Measurements from ENCODE around the gene KASH5.

KASH5 gene

GRCh38 chr19:49421878-49422202 lies 33.8 kb downstream of the KASH5 start:
- peaks cover 10% of the 10 kb centered on the region for H3K4me1 ChIP-seq (ENCODE audit: control insufficient read depth, insufficient read depth, low read length)
- peaks cover 24% of the 10 kb centered on the region for H3K27me3 ChIP-seq (ENCODE audit: control insufficient read depth, insufficient read depth, low read length)
- no CpG with 5 or more reads among the region's 3 CpGs for WGBS (ENCODE audit: insufficient coverage, insufficient read length)

GRCh38 chr19:49422407-49423070 lies 34.5 kb downstream of the KASH5 start:
- no CpG with 5 or more reads among the region's 58 CpGs for WGBS (ENCODE audit: insufficient coverage, insufficient read length)
- Histone ChIP-seq H3K27me3 (ENCODE audit: control insufficient read depth, insufficient read depth, low read length) (peaks cover 24% of the 10 kb centered on the region), H3K4me3 (ENCODE audit: low read length) (peak overlapping the region; percentile 28; the same call in 1 of the 2 replicates), H3K9me3 (ENCODE audit: control insufficient read depth, insufficient read depth, low read length) (no peaks in the 10 kb centered on the region), H3K27ac (ENCODE audit: low read length) (no peak overlapping the region), H3K36me3 (ENCODE audit: control insufficient read depth, insufficient read depth, low read length) (no peaks in the 10 kb centered on the region), H3K4me1 (ENCODE audit: control insufficient read depth, insufficient read depth, low read length) (peaks cover 10% of the 10 kb centered on the region)
- DNase-seq (ENCODE audit: low read depth, low spot score), result no peak

More at GRCh38 chr19:49421878-49422202, 33.8 kb downstream of the KASH5 start:
- no peaks in the 10 kb centered on the region for H3K36me3 ChIP-seq (ENCODE audit: control insufficient read depth, insufficient read depth, low read length)
- no peaks in the 10 kb centered on the region for H3K9me3 ChIP-seq (ENCODE audit: control insufficient read depth, insufficient read depth, low read length)
- no peak for DNase-seq (ENCODE audit: low read depth, low spot score)
- no peak overlapping the region for H3K4me3 ChIP-seq (ENCODE audit: low read length)
- H3K27ac ChIP-seq (ENCODE audit: low read length), result no peak overlapping the region

GRCh38 chr19:49423071-49423984 lies 35.3 kb downstream of the KASH5 start, which contains the start of gene PTH2:
PTH2 (minus strand) TSS chr19:49423441; CDS start chr19:49423339, 102 bp downstream.
- Histone ChIP-seq H3K4me1 (ENCODE audit: control insufficient read depth, insufficient read depth, low read length) (peaks cover 13% of the 10 kb centered on the region), H3K4me3 (ENCODE audit: low read length) (peak within 1 kb of the TSS; percentile 28; the same call in 1 of the 2 replicates)

GRCh38 chr19:49423985-49424303 lies 35.9 kb downstream of the KASH5 start:
- no peak overlapping the region for H3K4me3 ChIP-seq (ENCODE audit: low read length)
- peaks cover 24% of the 10 kb centered on the region for H3K27me3 ChIP-seq (ENCODE audit: control insufficient read depth, insufficient read depth, low read length)

More at GRCh38 chr19:49423071-49423984, 35.3 kb downstream of the KASH5 start, which contains the start of gene PTH2:
- DNase-seq (ENCODE audit: low read depth, low spot score), result no peak
- no peak within 1 kb of the TSS for H3K27ac ChIP-seq (ENCODE audit: low read length)
- peaks cover 24% of the 10 kb centered on the region for H3K27me3 ChIP-seq (ENCODE audit: control insufficient read depth, insufficient read depth, low read length)
- H3K9me3 ChIP-seq (ENCODE audit: control insufficient read depth, insufficient read depth, low read length), result no peaks in the 10 kb centered on the region
- WGBS (ENCODE audit: insufficient coverage, insufficient read length), result no CpG with 5 or more reads among the region's 42 CpGs
- H3K36me3 ChIP-seq (ENCODE audit: control insufficient read depth, insufficient read depth, low read length), result no peaks in the 10 kb centered on the region

DNA sequence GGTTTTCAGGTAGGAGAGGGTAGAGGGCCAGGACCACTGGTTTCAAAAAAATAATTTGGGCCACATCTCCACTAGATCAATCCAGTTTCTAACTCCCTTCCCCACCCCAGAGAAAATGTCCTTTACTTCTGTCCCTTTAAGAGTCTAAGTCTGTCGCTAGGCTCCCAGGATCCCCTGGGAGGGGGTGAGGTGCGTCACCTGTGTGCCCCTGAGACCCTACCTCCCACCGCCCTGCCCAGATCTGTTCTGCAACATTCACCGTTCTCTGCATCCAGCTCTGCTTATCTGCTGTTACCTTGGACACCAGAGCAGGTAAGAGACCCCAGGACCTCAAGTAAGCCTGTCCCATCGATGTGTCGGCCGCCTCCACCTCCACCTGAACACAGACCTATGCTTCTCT lies 37.1 kb downstream of the KASH5 start, which contains the start of gene GFY:
TSS of gene GFY (plus strand) at position 211 of the 400 bp plus-strand sequence. CDS start 1,043 bp downstream, outside the sequence.
- H3K27me3 ChIP-seq (ENCODE audit: control insufficient read depth, insufficient read depth, low read length), result peaks cover 24% of the 10 kb centered on the region
- WGBS (ENCODE audit: insufficient coverage, insufficient read length), result no CpG with 5 or more reads among the region's 7 CpGs

More at GRCh38 chr19:49423985-49424303, 35.9 kb downstream of the KASH5 start:
- no CpG with 5 or more reads among the region's 3 CpGs for WGBS (ENCODE audit: insufficient coverage, insufficient read length)
- H3K36me3 ChIP-seq (ENCODE audit: control insufficient read depth, insufficient read depth, low read length), result no peaks in the 10 kb centered on the region
- H3K4me1 ChIP-seq (ENCODE audit: control insufficient read depth, insufficient read depth, low read length), result peaks cover 13% of the 10 kb centered on the region
- no peaks in the 10 kb centered on the region for H3K9me3 ChIP-seq (ENCODE audit: control insufficient read depth, insufficient read depth, low read length)
- H3K27ac ChIP-seq (ENCODE audit: low read length), result no peak overlapping the region
- DNase-seq (ENCODE audit: low read depth, low spot score), result no peak

GRCh38 chr19:49425922-49426592 lies 38.0 kb downstream of the KASH5 start:
- Histone ChIP-seq H3K27ac (ENCODE audit: low read length) (no peak overlapping the region), H3K36me3 (ENCODE audit: control insufficient read depth, insufficient read depth, low read length) (no peaks in the 10 kb centered on the region), H3K4me3 (ENCODE audit: low read length) (peak overlapping the region; percentile 2; the same call in 1 of the 2 replicates), H3K27me3 (ENCODE audit: control insufficient read depth, insufficient read depth, low read length) (peaks cover 24% of the 10 kb centered on the region), H3K4me1 (ENCODE audit: control insufficient read depth, insufficient read depth, low read length) (peaks cover 15% of the 10 kb centered on the region), H3K9me3 (ENCODE audit: control insufficient read depth, insufficient read depth, low read length) (no peaks in the 10 kb centered on the region)
- WGBS (ENCODE audit: insufficient coverage, insufficient read length), result no CpG with 5 or more reads among the region's 30 CpGs
- DNase-seq (ENCODE audit: low read depth, low spot score), result peak; percentile 85

More for the DNA sequence above, 37.1 kb downstream of the KASH5 start, which contains the start of gene GFY:
- H3K4me1 ChIP-seq (ENCODE audit: control insufficient read depth, insufficient read depth, low read length), result peaks cover 13% of the 10 kb centered on the region
- H3K4me3 ChIP-seq (ENCODE audit: low read length), result peak within 1 kb of the TSS; percentile 2; the same call in 1 of the 2 replicates
- no peaks in the 10 kb centered on the region for H3K36me3 ChIP-seq (ENCODE audit: control insufficient read depth, insufficient read depth, low read length)
- DNase-seq (ENCODE audit: low read depth, low spot score), result no peak
- H3K9me3 ChIP-seq (ENCODE audit: control insufficient read depth, insufficient read depth, low read length), result no peaks in the 10 kb centered on the region
- H3K27ac ChIP-seq (ENCODE audit: low read length), result no peak within 1 kb of the TSS

DNA sequence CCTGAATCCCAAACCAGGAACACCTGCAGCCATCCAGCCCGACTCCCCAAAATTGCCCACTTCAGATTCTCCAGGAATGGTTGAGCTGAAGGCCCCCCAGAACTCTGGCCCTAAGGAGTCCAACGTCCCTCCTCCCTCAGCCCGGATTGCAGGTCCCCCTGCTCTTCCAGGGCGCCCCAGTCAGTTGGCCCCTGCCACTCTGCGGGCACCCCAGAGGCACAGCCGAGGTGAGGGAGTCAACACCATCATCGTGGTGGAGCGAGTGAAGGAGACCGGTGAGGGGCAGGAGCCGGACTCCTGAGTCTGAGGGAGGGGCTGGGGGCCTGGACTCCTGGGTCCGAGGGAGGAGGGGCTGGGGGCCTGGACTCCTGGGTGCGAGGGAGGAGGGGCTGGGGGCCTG lies 39.3 kb downstream of the KASH5 start:
- Histone ChIP-seq H3K27me3 (ENCODE audit: control insufficient read depth, insufficient read depth, low read length) (peaks cover 18% of the 10 kb centered on the region), H3K27ac (ENCODE audit: low read length) (no peak overlapping the region), H3K4me3 (ENCODE audit: low read length) (no peak overlapping the region), H3K36me3 (ENCODE audit: control insufficient read depth, insufficient read depth, low read length) (no peaks in the 10 kb centered on the region), H3K9me3 (ENCODE audit: control insufficient read depth, insufficient read depth, low read length) (no peaks in the 10 kb centered on the region), H3K4me1 (ENCODE audit: control insufficient read depth, insufficient read depth, low read length) (peaks cover 18% of the 10 kb centered on the region)
- DNase-seq (ENCODE audit: low read depth, low spot score), result no peak
- no CpG with 5 or more reads among the region's 12 CpGs for WGBS (ENCODE audit: insufficient coverage, insufficient read length)

DNA sequence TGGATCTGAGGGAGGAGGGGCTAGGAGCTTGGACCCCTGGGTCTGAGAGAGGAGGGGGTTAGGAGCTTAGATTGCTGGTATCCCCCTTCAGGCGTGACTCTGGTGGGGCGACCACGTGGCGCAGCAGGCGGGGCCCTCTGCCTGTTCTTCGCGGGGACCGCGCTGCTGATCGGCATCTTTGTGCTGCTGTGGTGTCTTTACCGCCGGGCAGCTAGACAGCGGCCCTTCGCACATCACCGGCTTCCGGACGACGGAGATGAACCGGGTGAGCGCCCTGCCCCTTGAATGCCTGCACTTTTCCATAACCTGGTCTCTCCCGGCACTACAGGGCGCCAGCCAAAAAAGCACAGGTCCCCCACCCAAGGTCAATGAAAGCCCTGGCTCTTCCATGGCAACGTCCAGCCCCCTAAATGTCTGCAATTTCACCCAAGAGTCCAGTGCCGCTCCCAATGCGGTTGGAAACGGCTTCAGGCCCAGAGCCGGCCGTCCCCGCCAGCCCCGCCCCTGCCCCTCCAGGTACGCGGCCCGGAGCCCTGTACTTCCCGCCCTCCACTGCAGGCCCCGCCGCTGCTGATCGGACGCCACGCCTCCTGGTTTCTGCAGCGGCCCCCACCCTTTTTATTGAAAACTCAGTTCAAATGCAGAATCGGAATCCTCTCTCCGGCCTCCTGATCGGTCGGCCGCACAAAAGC lies 40.0 kb downstream of the KASH5 start:
- Histone ChIP-seq H3K27me3 (ENCODE audit: control insufficient read depth, insufficient read depth, low read length) (peaks cover 12% of the 10 kb centered on the region; the same call in 1 of the 2 replicates), H3K4me3 (ENCODE audit: low read length) (peak overlapping the region; percentile 41; the same call in 1 of the 2 replicates), H3K9me3 (ENCODE audit: control insufficient read depth, insufficient read depth, low read length) (no peaks in the 10 kb centered on the region), H3K4me1 (ENCODE audit: control insufficient read depth, insufficient read depth, low read length) (peaks cover 14% of the 10 kb centered on the region), H3K36me3 (ENCODE audit: control insufficient read depth, insufficient read depth, low read length) (no peaks in the 10 kb centered on the region), H3K27ac (ENCODE audit: low read length) (no peak overlapping the region)
- WGBS (ENCODE audit: insufficient coverage, insufficient read length), result no CpG with 5 or more reads among the region's 45 CpGs
- DNase-seq (ENCODE audit: low read depth, low spot score), result no peak

- Histone ChIP-seq H3K9me3 (ENCODE audit: control insufficient read depth, insufficient read depth, low read length) (no peaks in the 10 kb centered on the region), H3K4me1 (ENCODE audit: control insufficient read depth, insufficient read depth, low read length) (peaks cover 15% of the 10 kb centered on the region), H3K4me3 (ENCODE audit: low read length) (peak overlapping the region; percentile 41; the same call in 1 of the 2 replicates), H3K27me3 (ENCODE audit: control insufficient read depth, insufficient read depth, low read length) (peaks cover 9% of the 10 kb centered on the region; the same call in 1 of the 2 replicates), H3K36me3 (ENCODE audit: control insufficient read depth, insufficient read depth, low read length) (no peaks in the 10 kb centered on the region), H3K27ac (ENCODE audit: low read length) (no peak overlapping the region)
- DNase-seq (ENCODE audit: low read depth, low spot score), result no peak
- no CpG with 5 or more reads among the region's 29 CpGs for WGBS (ENCODE audit: insufficient coverage, insufficient read length)
Observed at GRCh38 chr19:49428547-49429451, 40.8 kb downstream of the KASH5 start.
